Stimulated activated CD8-positive, alpha-beta memory T cell treated with anti-CD3 and anti-CD28 coated beads, Interleukin-4, amount 100 ng/mL, for 24 hours (primary cell): ENCODE measurements around the gene ITFG1.

Experiments
- DNase-seq: peaks from one replicate; pipeline ENCODE4 v3.0.0-alpha.2; 2020; ENCODE audit warnings: low read depth

The ITFG1 gene

DNA sequence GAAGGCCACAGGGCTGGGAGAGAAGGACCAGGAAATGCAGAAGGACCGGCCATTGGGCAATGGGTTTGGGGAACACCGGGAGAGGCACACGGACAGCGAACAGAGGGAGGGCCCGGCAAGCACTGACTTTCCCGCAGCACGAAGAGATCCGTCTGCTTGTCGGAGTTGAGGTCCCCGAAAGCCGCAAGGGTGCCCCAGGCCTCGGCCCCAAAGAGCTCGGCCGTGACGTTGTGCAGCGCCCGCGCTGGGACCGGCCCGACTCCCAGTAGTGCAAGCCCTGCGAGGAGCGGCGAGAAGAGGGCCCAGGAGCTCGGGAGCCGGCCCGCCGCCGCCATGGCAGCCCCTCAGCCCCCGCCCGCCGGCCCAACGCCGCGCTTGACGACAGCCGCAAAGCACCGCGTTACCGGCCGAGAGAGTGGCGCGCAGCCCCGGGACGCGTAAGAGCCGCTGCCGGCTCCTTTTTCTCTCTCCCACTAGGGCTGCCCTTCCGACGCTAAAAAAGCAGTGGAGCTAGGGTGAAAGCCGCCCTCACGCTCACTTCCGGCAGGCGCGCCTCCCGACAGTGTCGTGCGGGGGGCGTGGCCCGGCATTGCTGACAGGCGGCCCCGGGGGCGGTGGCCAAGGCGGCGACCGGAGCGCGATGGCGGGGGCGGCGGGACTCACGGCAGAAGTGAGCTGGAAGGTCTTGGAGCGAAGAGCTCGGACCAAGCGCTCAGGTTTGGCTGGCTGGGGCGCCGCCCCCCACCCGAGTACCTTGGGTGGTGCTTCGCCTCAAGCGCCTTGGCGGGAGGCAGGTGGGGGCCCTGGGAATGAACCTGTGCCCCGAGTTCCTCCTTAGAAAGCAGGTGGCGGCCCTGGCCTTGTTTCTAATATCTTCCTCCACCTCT lies at the start of gene ITFG1, which contains the start of gene PHKB:
Gene ITFG1 (minus strand): TSS at position 353 of the 887 bp plus-strand sequence. CDS start 18 bp downstream, at position 335.
Gene PHKB (plus strand): TSS at position 621 of the 887 bp plus-strand sequence. CDS start 20 bp downstream, at position 641.
- peak; percentile 95 for DNase-seq

GRCh38 chr16:47507701-47508100 lies 46.8 kb upstream of the ITFG1 start:
- DNase-seq, result no peak

- no peak for DNase-seq
Measured at GRCh38 chr16:47506800-47507199, 45.9 kb upstream of the ITFG1 start.

DNA sequence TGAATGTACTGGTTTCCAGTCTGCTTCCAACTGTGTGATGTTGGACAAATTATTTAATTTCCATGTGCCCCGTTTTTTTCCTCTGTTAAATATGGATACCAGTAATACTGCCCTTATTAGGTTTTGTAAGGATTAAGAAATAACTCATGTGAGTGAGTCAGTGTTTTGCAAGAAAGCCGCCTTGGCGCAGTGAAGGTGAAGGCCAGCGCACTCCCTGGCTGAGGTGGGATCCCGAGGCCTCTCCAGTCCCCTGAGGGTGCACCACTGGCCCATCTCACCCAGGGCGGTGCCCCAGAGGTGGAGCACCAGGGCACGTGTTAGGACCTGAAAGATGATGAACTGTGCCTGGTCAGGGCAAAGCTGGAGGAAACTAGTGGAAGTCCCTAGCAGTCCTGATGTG lies 43.7 kb upstream of the ITFG1 start:
- DNase-seq, result no peak

DNA sequence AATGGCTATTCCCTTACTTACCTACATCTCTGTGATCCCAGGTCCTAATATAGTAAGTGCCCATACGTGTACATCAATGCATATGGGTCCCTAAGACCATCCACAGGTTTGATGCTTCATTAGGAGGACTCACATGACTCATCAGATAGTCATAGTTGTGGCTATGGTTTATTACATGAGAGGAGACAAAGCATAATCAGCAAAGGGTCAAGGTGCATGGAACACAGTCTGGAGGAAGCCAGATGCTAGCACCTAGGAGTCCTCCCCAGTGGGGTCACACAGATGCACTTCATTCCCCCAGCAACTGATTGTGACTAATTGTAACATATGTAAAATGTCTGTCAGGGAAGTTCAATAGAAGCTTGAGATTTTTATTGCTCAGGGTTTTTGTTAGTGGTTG lies 43.1 kb upstream of the ITFG1 start:
- DNase-seq, result no peak

GRCh38 chr16:47499700-47500264 lies 38.9 kb upstream of the ITFG1 start:
- no peak for DNase-seq

GRCh38 chr16:47499080-47499699 lies 38.3 kb upstream of the ITFG1 start:
- DNase-seq, result no peak

DNA sequence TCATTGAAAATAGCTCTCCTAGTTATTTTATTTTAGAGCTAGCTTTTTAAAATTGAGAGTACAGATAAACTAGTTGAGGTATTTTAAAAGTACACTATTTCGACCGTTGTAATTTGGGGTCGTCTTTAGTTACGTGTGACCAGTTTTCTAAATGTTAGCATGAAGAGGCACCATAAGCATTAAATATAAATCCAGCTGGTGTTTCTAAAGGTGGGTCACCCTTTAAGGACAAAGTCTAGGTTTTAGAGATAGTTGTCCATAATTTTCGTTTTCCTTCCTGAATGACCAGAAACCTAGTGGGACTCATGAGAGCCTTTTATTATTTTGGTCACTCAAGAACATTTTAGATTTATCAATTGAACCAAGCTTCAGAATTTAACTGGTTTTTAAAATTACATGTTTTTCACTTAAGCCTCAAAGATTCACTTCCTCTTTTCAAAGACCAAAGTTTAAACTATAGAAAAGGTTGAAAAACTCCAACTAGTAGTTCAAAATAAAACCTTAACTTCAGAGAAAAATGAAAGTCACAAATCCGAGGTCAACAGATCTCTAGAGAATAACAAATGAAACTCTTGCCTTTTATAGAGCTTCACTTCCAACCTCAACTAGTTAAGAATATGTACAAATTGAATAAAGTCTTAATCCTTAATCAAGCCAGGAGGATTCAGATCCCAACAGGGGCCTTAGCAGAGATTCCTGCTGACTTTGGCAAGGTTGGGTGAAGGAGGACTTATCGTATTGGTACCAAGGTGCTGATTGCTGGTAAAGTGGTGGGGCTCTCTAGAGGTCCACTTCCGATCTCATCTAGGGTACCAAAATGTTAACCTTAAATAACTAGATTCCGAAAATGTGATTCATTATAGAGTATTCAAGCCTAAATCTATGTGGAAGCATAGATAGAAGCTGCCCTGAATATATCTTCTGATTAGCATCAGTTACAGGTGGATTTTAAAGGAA lies 32.8 kb upstream of the ITFG1 start:
- DNase-seq, result no peak

DNA sequence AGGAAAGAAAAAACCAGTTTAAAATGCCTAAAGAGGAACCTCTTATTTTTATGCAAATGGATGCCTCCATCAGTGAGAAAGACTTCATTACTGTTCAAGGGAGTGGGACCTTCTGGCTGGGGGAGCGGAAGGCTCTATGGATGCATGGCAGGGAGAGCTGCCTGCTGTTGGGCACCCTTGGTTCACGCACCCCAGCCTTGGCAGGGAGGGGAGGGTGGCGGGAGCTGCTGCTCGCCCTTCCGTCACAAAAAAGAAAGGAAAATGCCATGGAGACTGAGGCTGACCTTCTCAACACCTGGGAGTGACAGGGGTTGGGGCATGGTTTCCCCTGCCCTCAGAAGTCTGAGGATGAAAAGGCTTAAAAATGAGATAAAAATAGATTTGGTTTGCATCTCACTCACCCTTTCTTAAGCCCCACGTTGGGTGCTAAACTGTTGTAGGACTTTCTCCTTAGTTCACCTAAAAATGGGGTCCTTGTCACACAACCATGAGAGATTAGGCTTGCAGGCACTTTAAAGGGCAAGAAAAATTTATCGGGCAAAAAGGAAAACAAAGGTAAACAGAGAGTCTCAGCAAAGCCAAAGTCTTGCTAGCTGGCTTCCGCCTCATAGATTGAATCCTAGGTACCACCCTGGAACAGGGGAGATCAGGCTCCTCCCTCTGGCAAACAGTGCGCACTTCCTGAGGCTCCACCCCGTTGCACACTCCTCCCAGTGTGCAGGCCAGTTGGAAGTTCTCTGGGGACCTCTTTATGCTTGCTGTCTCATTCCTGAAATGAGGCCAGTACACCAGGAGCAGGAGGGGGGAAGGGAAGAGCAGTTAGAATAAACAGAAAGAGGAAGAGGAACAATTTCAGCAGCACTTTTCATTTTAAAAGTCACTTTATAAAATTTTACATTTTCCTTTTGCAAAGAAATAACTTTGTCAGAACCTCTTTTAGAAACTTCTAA lies 31.8 kb upstream of the ITFG1 start:
- no peak for DNase-seq

GRCh38 chr16:47492036-47492427 lies 31.2 kb upstream of the ITFG1 start:
- no peak for DNase-seq

DNA sequence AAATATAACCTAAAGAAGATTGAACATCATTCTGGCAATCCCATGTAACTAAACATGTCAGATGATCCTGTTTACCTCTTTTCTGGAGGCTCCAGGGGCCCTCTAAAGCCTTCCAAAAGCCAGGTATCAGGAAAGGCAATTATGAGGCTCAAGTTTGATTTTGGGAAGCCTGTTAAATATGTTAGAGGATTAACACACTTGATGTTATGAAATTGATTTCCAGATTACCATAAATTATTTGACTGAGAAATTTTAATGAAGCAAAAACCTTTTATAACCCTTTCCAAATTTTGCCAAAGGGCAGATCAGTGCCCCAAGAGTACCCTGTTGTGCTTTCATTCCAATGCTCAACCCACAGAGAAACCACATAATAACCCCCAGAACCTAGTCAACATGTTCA lies 29.6 kb upstream of the ITFG1 start:
- no peak for DNase-seq

DNA sequence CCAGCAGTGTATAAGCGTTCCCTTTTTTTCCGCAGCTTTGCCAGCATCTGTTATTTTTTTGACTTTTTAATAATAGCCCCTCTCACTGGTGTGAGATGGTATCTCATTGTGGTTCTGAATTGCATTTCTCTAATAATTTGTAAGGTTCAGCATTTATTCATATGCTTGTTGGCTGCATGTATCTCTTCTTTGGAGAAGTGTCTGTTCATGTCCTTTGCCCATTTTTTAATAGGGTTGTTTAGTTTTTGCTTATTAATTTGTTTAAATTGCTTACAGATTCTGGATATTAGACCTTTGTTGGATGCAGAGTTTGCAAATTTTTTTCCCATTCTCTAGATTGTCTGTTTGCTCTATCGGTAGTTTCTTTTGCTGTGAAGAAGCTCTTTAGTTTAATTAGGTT lies 27.2 kb upstream of the ITFG1 start:
- no peak for DNase-seq

GRCh38 chr16:47486856-47487255 lies 26.0 kb upstream of the ITFG1 start:
- DNase-seq, result no peak

- DNase-seq, result no peak
Measured at GRCh38 chr16:47483616-47484015, 22.8 kb upstream of the ITFG1 start.

DNA sequence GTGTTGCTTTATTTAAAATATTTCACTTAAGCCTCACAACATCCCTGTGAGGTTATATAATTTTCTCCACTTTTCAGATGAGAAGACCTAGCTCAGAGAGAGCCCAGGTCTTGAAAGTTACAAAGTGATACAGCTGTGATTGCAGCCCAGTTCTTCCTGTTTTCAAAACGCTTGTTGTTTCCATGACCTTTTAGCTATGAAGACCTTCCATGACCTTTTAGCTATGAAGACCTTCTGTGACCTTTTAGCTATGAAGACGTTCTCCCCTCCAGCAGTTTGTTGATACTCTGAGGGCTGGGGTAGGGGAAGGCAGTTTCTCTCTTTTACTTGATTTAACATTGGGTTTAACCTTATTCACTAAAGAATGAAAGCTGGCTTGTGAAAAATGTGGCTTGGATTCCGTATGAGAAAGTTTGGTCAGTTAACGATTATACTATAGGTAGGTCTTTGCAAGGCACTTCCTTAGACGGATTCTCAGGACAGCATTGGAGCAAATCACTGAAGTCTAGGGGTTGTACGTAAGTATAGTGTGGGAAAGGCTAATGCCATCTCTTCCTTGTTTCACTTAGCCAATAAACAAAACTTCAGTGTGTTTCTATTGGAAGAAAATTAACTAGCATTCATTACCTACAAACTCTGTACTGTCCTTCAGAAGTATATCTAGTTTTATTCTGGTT lies 21.0 kb upstream of the ITFG1 start:
- DNase-seq, result no peak

DNA sequence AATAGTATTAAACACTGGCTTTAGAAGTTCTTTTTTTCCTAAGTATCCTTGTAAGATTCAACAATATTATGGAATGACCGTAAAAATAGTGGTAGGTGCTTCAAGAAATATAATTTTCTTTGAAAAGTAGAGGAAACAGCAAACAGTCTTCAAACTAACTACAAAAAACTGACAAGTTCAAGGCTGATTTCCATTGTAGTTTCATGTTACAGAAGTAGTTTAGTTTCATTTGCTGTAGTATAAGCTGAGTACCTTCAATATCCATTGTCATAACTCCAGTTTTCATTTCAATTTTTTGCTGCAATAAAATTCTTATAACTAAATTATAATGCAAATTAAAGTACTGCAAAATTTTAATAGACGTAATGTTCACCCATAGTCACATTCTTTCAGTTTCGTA lies 19.5 kb upstream of the ITFG1 start:
- no peak for DNase-seq

DNA sequence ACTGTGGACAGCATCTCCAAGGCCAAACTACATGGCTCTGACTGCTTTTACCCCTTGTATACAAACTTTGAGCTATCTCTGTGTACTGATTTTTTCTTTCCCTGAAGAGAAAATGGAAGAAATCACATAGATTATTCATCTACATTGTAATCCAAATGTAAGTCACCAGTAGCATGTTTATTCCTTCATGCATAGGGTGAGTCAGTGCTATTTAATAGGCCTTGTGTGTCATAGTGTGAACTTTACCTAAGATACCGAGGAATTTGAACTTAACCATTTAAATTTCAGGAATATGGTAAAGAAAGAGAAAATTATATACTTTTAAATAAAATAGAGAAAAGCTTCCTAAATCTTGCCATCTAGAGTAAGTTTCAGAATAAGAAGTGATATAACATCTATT lies 16.8 kb upstream of the ITFG1 start:
- no peak for DNase-seq

GRCh38 chr16:47476654-47477345 lies 15.9 kb upstream of the ITFG1 start:
- DNase-seq, result no peak

DNA sequence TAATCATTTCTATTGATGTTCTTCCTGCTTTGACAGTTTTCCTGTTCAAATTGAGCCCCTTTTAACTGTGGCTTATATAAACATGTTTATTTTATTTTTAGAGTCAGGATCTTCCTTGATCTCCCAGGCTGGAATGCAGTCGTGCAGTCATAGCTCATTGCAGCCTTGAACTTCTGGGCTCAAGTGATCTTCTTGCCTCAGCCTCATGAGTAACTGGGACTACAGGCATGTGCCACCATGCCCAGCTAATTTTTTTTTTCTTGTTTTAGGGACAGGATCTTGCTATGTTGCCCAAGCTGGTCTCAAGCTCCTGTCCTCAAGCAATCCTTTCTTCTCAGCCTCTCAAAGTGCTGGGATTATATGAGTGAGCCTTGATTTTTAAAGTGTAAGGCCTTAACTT lies 14.9 kb upstream of the ITFG1 start:
- DNase-seq, result no peak

- DNase-seq, result no peak
Measured at GRCh38 chr16:47473792-47474191, 12.9 kb upstream of the ITFG1 start.
